ENCODE data around the gene ACOT4. TPM values are rescaled to one million over a fixed set of nuclear protein-coding genes. Genes with fewer than 3 reads are reported as not detected.

The ACOT4 gene
- total and polyA plus RNA-seq, 12 donors, result 0.13 to 1.9 (median 0.88) TPM

DNA sequence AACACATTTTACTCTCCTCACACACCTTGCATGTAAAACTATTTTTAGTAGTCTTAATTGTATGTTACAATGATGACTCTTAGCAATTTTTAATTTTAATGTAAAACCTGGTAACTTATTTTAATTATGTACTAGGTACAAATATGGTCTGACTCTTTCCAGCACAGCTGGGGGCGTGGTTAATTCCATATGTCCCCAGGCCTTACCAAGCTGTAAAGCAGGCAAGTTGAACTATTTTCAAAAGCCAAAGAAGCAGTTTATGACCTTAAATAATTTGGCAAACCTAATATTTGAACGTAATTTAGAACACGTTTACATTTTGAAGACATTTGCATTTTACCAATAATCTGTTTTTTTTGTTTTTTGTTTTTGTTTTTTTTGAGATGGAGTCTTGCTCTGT, 11.3 kb downstream of the ACOT4 start:
- Histone ChIP-seq H3K4me1 (no peaks in the 10 kb centered on the region), H3K27ac (no peak overlapping the region), H3K36me3 (no peaks in the 10 kb centered on the region), H3K9me3 (no peaks in the 10 kb centered on the region), H3K4me3 (no peak overlapping the region), H3K27me3 (no peaks in the 10 kb centered on the region)
- ATAC-seq, result no peak
- TF ChIP-seq, protein P1, sequence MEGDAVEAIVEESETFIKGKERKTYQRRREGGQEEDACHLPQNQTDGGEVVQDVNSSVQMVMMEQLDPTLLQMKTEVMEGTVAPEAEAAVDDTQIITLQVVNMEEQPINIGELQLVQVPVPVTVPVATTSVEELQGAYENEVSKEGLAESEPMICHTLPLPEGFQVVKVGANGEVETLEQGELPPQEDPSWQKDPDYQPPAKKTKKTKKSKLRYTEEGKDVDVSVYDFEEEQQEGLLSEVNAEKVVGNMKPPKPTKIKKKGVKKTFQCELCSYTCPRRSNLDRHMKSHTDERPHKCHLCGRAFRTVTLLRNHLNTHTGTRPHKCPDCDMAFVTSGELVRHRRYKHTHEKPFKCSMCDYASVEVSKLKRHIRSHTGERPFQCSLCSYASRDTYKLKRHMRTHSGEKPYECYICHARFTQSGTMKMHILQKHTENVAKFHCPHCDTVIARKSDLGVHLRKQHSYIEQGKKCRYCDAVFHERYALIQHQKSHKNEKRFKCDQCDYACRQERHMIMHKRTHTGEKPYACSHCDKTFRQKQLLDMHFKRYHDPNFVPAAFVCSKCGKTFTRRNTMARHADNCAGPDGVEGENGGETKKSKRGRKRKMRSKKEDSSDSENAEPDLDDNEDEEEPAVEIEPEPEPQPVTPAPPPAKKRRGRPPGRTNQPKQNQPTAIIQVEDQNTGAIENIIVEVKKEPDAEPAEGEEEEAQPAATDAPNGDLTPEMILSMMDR (IDR thresholded peaks at IDR 0.05), result no peak
- intact Hi-C loops (cut with DNase I), result no loop called here
- DNase-seq, result no peak
- 89% methylated on average over 3 of the region's 3 CpGs for WGBS, 2 donors

GRCh38 chr14:73606271-73606670, 14.6 kb downstream of the ACOT4 start:
- H3K4me1 ChIP-seq, result no peaks in the 10 kb centered on the region
- H3K36me3 ChIP-seq, result no peaks in the 10 kb centered on the region
- ATAC-seq (no peak), DNase-seq (no peak)
- no peaks in the 10 kb centered on the region for H3K27me3 ChIP-seq
- TF ChIP-seq, protein P1 (IDR thresholded peaks at IDR 0.05), result no peak
- intact Hi-C loops (cut with DNase I), result no loop called here
- no peak overlapping the region for H3K4me3 ChIP-seq
- no peak overlapping the region for H3K27ac ChIP-seq
- peaks cover 0 to 5% (median 0%) of the 10 kb centered on the region in 11 donors for H3K9me3 ChIP-seq
- 91 to 100% methylated on average over 3 of the region's 3 CpGs for WGBS, 2 donors

- Histone ChIP-seq H3K36me3 (no peaks in the 10 kb centered on the region), H3K27ac (no peak overlapping the region), H3K4me3 (no peak overlapping the region), H3K9me3 (peaks cover 0 to 5% (median 0%) of the 10 kb centered on the region in 11 donors), H3K27me3 (no peaks in the 10 kb centered on the region), H3K4me1 (peaks cover 0 to 5% (median 0%) of the 10 kb centered on the region in 9 donors)
- intact Hi-C loops (cut with DNase I), result no loop called here
- ATAC-seq, result no peak
- TF ChIP-seq, protein P1 (IDR thresholded peaks at IDR 0.05), result no peak
- WGBS, 2 donors, result 86 to 98% methylated on average over 1 of the region's 1 CpG
- no peak for DNase-seq
These were observed 15.6 kb downstream of the ACOT4 start for GRCh38 chr14:73607241-73607640.

- intact Hi-C loops (cut with DNase I), result no loop called here
- peaks cover 0 to 8% (median 0%) of the 10 kb centered on the region in 7 donors for H3K27me3 ChIP-seq
These were observed 19.0 kb downstream of the ACOT4 start for GRCh38 chr14:73610687-73611086.

More at GRCh38 chr14:73610687-73611086, 19.0 kb downstream of the ACOT4 start:
- TF ChIP-seq, protein P1 (IDR thresholded peaks at IDR 0.05), result no peak
- no peak overlapping the region for H3K27ac ChIP-seq
- ATAC-seq (no peak), DNase-seq (no peak)
- peaks cover 0 to 11% (median 0%) of the 10 kb centered on the region in 9 donors for H3K4me1 ChIP-seq
- H3K9me3 ChIP-seq, result peaks cover 0 to 5% (median 0%) of the 10 kb centered on the region in 11 donors
- H3K4me3 ChIP-seq, result no peak overlapping the region
- H3K36me3 ChIP-seq, result no peaks in the 10 kb centered on the region
- WGBS, 2 donors, result 37 to 65% methylated on average over 2 of the region's 2 CpGs

All from heart right ventricle (tissue), 16 donors.